Stimulated activated CD4-positive, alpha-beta T cell treated with anti-CD3 and anti-CD28 coated beads, Interleukin-12 subunit alpha, Interleukin-12 subunit beta, amount 100 ng/mL, for 4 hours (primary cell): Measurements from ENCODE around the gene RNF38.
A peak's percentile ranks its signal among the peaks of the same experiment; 100 is the strongest.
"Not testable (repeated sequence)": the region's sequence is repeated elsewhere in the genome, so short reads cannot be mapped to it uniquely, and the experiment has no call there.

ENCODE experiments used
- DNase-seq: peaks from one replicate; pipeline ENCODE4 v3.0.0-alpha.2; 2020

Gene RNF38

DNA sequence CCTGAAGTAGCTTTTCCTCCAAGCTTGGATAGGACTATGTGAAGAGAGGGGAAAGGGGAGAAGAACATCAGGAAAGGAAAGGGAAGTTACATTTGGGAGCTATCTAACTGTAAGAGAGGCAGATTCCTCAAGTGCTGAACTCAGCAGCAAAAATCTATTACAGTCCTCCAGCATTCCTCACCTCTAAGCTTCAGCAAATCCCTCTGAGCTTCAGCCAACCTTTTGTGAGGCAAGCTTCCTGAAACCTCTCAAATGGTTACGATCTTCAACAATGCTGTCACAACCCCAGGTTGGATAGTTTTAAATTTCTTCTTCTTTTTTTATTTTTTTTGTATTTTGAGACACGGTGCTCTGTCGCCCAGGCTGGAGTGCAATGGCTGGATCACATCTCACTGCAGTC lies 2.5 kb upstream of the RNF38 start:
- DNase-seq = no peak

DNA sequence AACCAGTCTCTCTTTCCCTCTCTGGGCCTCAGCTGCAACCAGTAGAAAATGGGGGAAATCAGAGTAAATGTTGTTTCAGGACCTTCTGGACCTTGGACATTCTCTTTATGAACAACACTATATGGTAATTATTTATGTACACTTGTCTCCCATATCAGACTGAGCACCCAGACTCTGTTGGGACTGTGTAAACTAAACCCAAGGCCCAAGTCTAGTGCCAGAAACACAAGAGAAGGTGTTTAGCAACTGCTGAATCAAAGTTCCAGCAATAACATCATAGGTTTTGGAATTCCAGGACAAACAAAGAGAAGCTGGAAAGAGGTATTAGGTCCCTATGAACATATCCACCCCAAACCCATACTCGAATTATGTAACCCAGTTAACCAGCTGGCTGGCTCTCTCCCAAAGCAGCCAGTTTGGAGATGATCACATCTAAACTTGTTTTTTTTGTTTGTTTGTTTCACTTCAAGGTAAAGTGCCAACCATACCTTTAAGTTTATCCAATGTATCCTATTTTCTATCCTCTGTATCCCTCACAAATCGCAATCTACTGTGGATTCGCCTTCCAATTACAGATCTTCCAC lies 1.9 kb upstream of the RNF38 start:
- no peak for DNase-seq

DNA sequence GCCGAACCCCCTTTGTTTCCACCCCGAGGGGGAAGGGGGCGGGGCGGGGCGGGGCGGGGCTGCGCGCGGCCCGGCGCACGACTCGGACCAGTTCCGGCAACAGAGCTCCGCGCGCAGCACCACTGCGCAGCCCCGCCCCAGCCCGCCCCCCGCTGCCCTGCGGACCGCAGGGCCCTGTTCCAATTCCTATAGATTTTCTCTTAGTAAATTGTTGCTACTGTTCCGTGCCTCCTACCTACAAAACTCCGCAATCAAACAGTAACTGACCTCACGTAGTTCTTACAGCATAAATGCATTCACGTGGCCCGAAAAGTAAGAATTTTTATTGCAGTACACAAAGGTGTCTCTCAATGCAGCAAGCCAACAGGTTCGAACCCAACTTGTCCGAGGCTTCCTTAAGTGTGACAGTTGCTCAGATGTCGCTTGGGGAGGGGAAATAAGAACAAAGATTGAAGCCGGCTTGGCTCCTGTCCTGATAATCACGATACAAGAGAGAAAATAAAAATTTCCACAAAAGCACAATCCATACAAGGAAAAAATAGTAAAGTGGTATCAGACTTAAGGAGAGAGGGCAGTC lies 1.2 kb upstream of the RNF38 start:
- DNase-seq = peak; percentile 70

DNA sequence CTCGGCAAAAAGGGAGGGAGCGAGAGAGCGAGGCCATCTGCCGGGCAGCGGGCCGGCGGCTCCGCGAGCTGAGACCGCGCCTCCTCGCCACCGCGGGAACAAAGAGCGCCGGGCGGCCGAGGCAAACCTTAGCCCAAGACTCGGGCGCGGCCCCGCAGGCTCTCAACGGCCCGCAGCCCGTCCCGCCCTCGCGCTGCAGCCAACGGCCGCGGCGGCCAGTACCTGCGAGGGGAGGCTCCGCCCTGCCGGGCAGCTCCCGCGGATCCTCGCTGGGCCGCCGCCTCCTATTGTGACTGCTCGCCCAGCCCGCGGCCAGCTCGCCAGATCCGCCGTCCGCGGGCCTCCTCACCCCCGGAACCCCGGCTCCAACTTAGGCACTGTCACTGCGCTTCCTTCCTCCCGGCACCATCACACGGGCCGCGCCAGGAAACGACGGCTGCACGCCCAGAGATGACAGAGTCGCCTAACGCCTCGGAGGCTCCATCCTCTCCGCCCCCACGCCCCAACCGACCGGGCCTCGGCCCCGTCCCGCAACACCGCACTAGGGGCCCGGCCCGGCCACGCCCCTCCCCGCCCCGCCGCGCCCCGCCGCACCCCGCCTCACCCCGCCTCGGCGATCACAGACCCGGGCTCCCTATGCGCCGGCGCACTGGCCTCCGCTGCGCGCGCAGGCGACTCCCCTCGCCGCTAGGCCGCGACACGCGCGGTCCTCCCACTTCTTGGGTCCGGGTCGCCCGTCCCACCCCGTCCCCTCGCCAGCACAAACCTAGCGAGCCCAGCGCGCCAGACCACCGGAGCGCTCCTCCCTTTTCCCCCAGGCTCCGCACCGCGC lies 479 bp upstream of the RNF38 start:
- peak; percentile 92 for DNase-seq

DNA sequence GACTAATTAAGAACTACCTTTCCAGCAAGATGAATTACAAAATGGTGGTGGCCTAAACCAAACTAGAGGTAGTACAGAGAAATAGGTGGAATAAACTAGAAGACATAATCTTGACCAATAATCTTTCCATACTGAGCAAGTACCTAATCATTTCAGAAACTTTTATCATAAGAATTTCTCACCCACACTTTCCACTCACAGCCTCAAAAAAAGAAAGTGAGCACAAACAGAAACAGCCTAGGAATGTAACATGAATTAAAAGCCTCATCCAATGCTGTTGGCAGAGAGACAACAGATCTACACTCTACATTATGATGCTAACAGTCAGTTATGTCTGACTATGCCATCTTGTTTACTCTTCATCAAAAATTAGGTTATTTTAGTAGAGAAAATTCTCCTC lies 1.3 kb downstream of the RNF38 start:
- DNase-seq = no peak

DNA sequence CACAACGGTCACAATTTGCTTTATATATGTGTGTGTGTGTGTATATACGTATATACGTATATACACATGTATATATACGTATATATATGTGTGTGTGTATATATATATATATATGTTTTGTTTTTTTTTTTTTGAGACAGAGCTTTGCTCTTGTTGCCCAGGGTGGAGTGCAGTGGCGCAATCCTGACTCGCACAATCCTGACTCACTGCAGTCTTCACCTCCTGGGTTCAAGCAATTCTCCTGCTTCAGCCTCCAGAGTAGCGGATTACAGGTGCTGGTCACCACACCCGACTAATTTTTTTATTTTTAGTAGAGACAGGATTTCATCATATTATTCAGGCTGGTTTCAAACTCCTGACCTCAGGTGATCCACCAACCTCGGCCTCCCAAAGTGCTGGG lies 3.1 kb downstream of the RNF38 start:
- DNase-seq = no peak

DNA sequence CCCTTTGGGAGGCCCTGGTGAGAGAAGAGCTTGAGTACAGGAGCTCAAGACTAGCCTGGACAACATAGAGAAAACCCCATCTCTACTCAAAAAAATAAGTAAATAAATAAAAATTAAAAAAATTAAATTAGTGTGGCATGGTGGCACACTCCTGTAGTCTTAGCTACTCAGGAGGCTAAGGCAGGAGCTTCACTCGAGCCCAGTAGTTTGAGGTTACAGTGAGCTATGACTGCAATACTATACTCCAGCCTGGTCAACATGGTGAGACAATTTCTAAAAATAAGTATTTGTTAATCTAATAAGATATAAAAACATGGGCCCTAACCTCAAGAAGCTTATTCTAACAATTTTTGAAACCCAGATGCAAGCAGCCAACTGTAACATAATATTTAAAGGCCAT lies 7.6 kb downstream of the RNF38 start:
- DNase-seq = no peak

DNA sequence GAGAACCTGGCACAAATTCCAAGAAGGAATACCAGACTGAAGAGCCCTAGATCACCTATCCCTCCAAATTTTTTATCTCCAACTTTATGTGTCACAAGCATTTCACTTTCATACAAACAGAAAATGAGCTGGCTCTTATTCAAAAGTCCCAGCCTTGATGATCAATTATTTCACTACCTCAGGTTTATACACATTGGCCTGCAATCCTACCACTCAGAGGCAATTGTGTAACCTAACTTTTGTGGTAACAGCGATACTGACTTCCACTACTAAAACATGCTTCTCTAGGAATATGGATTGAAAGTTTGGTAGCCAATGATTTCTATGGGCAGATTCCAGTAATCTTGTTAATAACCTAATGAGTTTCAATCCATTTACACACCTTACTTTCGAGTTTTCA lies 10.5 kb downstream of the RNF38 start:
- DNase-seq = no peak

DNA sequence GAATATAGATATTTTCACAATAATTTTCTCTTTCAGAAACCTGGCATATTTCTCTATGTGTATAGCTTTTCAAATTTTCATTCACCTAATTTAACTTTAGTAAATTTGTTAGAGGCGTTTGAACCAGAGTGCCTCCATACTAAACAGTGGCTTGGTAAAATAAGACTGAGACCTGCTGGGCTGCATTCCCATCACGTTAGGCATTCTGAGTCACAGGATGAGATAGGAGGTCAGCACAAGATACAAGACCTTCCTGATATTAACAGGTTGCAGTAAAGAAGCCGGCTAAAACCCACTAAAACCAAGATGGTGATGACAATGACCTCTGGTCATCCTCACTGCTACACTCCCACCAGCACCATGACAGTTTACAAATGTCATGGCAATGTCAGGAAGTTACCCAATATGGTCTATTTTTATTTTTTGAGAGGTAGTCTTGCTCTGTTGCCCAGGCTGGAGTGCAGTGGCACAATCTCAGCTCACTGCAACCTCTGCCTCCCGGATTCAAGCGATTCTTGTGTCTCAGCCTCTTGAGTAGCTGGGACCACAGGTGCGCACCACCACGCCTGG lies 13.6 kb downstream of the RNF38 start:
- not testable (repeated sequence) for DNase-seq

DNA sequence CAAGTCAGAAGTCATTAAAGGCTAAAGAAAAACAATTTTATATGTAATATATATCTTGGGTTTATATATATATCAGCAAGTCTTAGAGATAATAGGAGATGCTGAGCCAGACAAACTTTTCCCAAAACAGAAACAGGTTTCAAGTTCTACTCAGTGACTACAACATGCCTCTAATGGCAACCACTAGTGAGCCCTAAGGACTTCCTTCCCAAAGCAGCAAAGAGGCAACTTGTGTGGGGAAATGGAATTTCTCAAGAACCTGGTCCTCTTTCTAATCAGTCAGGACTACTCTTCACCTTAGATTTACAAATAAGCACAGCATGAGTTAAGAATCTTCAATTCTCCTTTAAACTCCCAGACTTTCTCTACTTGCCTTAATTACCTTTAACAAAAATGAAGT lies 17.6 kb downstream of the RNF38 start:
- DNase-seq = no peak

DNA sequence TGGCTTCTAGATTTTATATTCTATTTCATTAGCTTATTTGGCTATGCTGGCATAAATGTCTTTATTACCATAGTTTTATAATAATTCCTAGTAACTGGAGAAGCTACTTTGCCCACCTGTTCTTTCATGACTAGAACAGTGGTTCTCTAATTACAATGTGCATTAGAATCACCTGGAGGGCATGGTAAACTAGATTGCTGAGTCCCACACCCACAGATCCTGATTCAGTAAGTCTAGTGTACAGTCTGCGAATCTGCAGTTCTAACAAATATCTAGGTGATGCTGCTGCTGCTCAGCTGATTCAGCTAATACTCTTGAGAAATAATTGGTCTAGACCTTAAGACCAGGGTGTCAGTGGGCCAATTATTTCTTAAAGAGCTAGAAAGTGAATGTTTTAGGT lies 35.5 kb downstream of the RNF38 start:
- no peak for DNase-seq

DNA sequence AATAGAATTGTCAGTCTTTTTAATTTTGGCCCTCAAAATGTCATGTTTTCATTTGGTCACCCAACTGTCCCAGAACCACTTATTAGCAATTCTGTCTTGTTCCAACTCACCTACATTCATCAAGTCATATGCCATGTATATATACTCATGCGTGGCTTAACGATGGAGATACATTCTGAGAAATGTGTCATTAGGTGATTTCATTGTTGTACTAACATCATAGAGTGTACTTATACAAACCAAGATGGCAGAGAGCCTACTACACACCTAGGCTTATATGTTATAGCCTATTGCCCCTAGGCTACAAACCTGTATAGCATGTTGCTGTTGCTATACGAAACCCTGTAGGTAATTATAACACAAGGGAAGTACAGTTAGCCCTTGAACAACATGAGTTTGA lies 36.6 kb downstream of the RNF38 start:
- no peak for DNase-seq

DNA sequence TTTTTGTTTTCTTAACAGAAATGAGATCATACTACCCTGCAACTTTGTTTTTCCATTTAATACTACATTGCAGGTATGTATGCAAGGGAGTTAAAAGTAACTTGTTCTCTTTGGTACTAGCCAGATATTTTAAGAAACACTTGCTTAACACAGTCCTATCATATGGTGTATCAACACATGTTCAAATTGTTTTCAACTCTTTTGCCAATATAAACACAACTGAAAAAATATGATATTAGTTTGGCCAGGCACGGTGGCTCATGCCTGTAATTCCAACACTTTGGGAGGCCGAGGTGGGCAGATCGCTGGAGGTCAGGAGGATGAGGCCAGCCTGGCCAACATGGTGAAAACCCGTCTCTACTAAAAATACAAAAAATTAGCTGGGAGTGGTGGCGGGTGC lies 41.6 kb downstream of the RNF38 start:
- DNase-seq = no peak

DNA sequence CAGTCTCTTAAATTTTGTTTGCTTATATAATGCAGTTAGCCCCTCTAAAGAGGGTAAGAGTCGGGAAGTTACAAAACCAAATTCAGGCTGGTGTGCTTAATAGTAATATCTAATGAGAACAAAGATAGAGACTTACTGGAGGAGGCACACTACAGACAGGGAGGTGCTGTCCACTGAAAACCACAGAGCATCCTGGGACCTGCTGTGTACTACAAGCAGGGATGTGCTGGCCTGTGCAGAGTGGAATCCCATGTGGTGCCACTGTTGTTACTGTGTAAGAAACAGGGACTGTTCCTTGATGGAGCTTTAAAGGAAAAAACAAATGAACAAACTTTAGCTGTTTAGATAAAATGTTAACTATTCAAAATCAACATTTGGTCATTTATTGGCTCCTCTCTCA lies 42.4 kb downstream of the RNF38 start:
- no peak for DNase-seq

DNA sequence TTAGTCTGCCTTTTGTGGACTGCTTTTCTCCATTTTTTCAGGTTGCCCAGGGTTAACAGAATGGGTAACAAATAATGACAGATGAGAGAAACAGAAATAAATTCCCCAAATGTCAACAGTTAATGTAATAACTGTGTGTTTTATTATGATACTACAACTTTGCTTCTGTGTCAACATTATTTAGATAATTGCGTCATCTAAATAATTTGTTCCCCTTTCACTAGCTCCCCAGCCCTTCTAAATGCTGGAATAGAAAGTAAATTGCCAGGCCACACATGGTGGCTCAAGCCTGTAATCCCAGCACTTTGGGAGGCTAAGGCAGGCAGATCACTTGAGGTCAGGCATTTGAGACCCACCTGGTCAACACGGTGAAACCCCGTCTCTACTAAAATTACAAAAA lies 53.5 kb downstream of the RNF38 start:
- DNase-seq = no peak

DNA sequence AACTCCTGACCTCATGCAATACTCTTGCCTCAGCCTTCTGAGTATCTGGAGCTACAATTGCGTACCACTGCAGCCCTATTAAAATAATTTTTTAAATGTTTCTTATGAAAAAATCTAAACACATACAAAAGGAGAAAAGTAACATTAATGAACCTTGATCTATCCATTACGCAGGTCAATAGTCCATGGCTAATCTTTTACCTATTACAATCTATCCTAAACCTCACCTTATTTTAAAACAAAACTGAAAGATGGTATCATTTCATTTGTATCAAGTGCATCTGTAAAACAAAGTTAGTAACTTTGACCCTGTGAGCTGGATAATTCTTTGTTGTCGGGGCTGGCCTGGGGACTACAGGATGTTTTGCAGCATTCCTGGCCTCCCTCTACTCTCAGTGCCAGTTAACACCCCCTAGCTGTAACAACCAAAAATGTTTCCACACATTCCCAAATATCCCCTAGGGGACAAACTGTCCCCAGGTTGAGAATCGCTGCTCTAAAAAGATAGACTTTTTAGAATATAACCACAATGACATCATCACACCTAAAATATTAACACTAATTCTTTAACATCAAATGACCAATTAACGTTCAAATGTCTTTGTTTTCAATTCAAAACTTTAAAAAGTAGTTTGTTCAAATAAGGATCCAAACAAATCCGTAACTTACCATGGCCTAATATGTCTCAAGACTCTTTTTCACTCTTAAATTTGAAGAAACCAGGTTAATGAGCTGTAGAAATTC lies 54.8 kb downstream of the RNF38 start:
- DNase-seq = no peak

DNA sequence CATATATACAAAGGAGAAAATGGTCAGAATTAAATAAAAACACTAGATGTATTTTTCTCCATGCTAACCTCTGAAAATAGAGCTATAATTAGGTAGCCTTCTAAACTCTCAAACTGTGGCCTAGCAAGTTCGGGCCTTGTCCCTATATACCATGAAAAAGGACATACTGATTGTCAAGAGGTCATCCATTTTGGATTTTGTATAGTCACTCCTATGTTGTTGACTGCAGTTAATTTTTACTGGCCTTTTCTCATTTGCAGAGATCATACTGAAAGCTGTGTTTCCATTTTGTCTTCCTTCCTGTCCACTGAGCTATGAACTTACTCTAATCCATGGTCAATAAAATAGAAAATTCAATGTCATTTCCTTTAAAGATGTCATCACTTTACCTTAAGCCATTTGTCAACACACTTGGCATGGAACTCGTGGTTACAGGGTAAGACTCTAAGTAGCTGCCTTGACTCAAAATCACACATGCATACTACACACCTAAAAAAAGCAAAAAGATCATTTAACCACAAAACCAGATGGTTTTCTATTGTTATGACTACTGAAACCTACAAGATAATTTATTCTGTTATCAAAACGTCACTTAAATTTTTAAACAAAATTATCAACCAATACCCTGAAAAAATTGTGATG lies 58.0 kb downstream of the RNF38 start:
- no peak for DNase-seq

DNA sequence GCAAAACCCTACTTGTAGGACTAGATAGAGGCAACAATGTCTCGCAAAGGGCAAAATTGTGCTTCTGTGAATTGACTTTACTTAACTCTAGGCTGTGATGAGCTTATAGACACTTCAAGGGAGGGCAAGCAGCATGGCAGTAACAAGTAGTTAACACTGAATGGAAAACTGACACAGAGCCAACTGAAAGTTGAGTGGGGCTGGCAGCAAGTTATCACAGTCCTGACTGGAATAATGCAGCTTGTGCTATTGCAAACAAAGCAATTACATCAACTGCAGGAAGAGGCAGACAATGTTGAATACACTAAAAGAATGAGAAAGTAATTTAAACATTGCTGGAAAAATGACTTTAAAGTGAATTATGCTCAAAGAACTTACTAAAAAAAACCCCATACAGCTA lies 62.2 kb downstream of the RNF38 start:
- DNase-seq = no peak

DNA sequence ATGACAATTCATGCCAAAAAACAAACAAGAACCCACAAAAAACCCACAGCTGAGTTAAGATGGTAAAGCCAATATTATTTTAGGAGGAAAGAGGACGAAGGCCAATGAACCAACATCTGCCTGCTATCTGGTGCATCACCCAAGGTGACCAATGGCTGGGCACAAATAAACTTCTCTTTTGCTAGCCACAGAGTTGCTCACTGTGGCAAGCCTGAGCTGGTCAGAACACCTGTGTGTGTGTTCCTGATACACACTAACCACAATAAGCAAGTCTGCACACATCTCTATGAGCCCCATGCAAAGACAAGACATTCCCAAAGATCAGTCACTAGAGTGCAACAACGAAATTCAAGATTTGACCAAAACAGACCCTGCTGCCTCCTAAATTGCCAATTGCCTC lies 63.1 kb downstream of the RNF38 start:
- DNase-seq = no peak

DNA sequence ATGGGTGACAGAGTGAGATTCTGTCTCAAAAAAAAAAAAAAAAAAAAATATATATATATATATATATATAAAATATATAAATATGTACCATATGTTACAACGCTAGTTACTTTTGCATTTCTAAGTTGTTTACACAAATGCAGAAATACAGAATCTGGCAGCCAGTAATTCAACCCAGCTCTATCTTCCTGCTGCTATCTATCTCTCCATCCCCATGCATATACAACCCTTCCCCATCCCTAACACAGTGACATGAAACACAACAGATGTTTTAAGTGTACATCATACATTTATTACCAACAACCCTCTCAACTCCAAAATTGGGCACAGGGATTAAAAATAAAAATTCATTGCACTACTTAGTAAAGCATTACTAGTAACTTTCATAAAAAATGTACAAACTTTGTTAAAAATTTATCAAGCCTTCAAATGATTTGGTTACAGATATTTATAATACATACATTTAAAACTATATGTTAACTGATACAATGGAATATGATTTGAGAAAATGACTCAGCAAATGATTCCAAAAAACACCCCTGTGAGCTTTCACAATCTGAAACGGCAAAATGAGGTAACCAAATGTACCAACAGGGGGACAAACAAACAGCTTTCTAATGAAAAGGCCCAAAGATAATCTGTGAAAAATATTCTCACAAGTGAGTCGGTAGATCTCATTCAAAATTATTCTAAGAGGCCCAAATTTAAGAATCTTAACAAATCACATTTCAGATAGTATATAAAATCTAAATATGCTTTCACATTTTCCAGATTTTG lies 63.8 kb downstream of the RNF38 start:
- DNase-seq = no peak

DNA sequence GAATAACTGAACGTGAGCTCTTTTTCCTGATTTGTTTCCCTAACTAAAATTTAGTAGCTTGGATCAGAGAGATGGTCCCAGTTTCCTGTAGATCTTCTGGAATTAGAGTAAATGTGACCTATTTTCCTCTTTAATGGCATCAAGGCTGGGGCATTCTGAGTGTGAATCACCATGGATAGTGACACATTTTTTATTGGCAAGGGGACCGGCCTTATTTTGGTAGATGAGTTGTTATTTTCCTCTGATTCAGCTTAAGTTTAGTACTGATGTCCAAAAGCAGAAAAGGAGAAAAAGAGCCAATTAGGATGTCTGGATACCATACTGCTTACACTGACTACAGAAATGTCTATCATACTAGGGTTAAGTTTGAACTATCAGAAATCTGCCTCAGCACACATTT lies 68.1 kb downstream of the RNF38 start:
- DNase-seq = no peak

DNA sequence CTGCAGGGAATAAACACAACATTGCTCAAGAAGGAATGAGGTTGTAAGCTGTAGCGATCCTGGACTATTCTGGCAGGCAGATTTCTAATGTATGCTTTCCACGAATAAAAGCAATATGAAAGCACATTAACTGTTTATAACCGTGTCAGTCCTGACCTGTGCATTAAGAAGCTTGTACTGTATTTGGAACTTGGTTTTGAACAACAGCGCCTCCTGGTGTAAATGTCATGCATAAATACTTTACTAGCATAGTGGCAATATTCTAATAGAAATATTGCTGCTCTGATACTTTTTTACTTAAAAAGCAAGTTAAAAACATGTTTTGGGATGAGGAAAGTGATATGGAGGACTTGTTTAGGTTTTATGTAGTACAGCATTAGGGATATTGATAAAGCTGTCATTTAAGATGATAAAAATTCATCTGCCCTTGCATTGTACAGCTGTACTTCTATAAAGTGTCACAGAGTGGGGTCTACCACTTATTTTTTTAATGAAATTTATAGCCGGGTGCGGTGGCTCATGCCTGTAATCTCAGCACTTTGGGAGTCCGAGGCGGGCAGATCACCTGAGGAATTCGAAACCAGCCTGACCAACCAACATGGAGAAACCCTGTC lies 71.2 kb downstream of the RNF38 start:
- no peak for DNase-seq
